Tracheal epithelial cell (primary cell): Measurements from ENCODE around the gene SYNGR4. TPM values are rescaled to one million over a fixed set of nuclear protein-coding genes. Genes with fewer than 3 reads are reported as not detected.

ENCODE experiments used
- total RNA-seq: library from RNA; depleted of rRNA; stranded (reverse); fragments of >200 nt; gene quantifications from 2 replicates; pipeline ENCODE4 v1.2.1, GENCODE V29; 2014

The SYNGR4 gene, protein sequence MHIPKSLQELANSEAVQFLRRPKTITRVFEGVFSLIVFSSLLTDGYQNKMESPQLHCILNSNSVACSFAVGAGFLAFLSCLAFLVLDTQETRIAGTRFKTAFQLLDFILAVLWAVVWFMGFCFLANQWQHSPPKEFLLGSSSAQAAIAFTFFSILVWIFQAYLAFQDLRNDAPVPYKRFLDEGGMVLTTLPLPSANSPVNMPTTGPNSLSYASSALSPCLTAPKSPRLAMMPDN
- not detected in 2 replicates for total RNA-seq

DNA sequence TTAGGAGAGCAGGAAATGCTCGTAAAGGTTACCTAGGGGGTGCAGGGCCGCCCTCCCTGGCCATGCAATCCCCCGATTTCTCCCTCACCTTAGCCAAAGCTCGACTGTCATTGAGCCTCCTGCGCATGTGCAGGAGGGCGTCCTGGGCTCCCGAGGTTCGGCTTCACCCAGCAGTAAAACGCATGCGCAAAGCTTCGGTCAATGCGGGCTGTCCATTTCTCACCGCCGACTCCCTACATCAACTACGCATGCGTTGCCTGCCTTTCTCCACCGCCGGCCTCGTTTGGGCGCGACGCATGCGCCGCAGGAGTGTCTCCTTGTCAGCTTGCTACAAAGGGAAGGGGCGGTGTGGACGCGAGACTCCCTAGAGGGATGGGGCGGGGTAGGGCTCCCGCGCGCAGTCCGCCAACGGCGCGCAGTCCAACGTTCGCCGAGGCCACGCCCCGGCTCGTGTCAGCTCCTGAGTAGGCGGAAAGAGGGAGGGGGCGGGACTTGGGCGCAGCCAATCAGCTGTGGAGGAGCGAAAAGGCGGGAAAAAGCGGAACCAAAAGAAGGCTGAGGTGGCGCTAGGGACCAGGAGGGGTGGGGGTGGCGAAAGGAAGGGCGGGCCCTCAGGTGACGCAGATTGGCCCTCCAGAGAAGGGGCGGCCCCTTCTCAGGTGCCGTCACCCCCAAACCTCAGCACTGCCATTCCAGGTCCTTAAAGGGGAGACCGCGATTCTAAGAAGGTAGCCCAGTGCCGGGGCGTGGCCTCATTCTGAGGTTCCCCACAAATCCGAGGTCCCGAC, at the start of gene SYNGR4, which contains the start of gene TMEM143:
SYNGR4 (plus strand) TSS at position 558 of the 788 bp plus-strand sequence. CDS start 1,476 bp downstream, outside the sequence.
TMEM143 (minus strand) TSS at position 131 of the 788 bp plus-strand sequence; CDS start at position 111, 20 bp downstream.

GRCh38 chr19:48325265-48325910, 38.8 kb upstream of the SYNGR4 start, which contains the start of gene EMP3:
Gene EMP3 (plus strand): TSS chr19:48325552. CDS start chr19:48326845, 1,293 bp downstream.

GRCh38 chr19:48391100-48392005, 27.2 kb downstream of the SYNGR4 start, which contains the start of gene KDELR1:
Gene KDELR1 (minus strand): TSS chr19:48391551. CDS start chr19:48391358, 193 bp downstream.

DNA sequence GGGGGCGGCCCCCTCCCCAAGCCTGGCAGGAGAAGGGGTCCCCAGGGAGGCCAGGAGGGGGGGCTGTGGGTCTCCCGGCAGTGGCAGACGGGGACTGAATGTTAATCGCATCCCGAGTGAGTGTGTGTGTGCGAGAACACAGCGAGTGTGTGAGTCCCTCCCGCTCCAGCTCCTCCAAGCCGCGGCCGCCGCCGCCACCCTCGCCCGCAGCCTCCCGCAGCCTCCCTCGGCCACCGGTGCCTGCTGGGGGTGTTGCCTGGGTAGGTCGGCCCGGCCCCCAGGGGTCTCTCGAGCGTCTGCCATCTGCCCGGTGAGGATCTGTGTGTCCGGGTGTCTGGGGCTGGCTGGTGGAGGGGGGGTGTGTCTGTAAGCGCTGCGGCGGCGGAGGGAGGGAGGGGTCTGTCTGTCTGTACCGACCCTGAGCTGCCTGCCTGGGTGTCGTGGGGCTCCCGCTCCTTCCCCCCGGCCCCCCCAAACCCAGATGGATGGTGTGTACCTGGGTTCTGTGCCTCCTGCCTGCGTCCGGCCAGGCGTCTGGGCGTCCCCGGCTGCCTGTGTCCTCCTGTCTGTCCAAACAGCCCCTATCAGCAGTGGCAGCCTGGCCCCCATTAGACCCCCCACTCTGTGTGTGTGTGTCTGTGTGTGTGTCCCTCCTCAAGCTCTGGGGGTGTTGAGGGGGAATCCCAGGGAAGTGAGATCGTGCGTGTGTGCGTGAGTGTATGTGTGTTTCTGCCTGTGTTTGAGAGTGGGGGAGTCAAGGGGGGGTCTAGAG, 29.6 kb downstream of the SYNGR4 start, which contains the start of gene GRIN2D:
GRIN2D (plus strand) TSS at position 110 of the 772 bp plus-strand sequence. CDS start 4,725 bp downstream, outside the sequence.

Other genes with a start within 250 kb of the SYNGR4 start
- 4.7 and 9.4 TPM in 2 replicates for gene LIG1, start 194.0 kb upstream of the SYNGR4 start, total RNA-seq
- gene ZSWIM9, start 193.7 kb upstream of the SYNGR4 start, total RNA-seq = 1.7 and 3.1 TPM in 2 replicates
- gene CARD8, start 108.5 kb upstream of the SYNGR4 start, total RNA-seq = 5.1 and 6.2 TPM in 2 replicates
- gene ZNF114, start 94.3 kb upstream of the SYNGR4 start, total RNA-seq = 0.21 and 1.2 TPM in 2 replicates
- 2.8 and 30.6 TPM in 2 replicates for gene EMP3, start 38.8 kb upstream of the SYNGR4 start, total RNA-seq
- gene TMEM143, start 427 bp upstream of the SYNGR4 start, total RNA-seq = 2.2 and 2.6 TPM in 2 replicates
- gene KDELR1, start 27.2 kb downstream of the SYNGR4 start, total RNA-seq = 46.5 and 49.0 TPM in 2 replicates
- gene GRIN2D, start 29.3 kb downstream of the SYNGR4 start, total RNA-seq = under 0.01 and 0.24 TPM in 2 replicates
- gene GRWD1, start 81.6 kb downstream of the SYNGR4 start, total RNA-seq = 32.4 and 48.0 TPM in 2 replicates
- 0.48 and 1.3 TPM in 2 replicates for gene KCNJ14, start 91.2 kb downstream of the SYNGR4 start, total RNA-seq
- 11.3 and 35.7 TPM in 2 replicates for gene CYTH2, start 105.0 kb downstream of the SYNGR4 start, total RNA-seq
- gene LMTK3, start 147.5 kb downstream of the SYNGR4 start, total RNA-seq = 1.7 and 3.1 TPM in 2 replicates
- 4.3 and 8.7 TPM in 2 replicates for gene SULT2B1, start 187.8 kb downstream of the SYNGR4 start, total RNA-seq
- gene SPACA4, start 242.4 kb downstream of the SYNGR4 start, total RNA-seq = 0.21 TPM in 1 of 2 replicates, not detected in the other